Activated naive CD4-positive, alpha-beta T cell treated with anti-CD3 and anti-CD28 coated beads, Interleukin-2, amount 50 U/mL, for 16 hours (primary cell): Measurements from ENCODE around the gene SON.
"Not testable (repeated sequence)": the region's sequence is repeated elsewhere in the genome, so short reads cannot be mapped to it uniquely, and the experiment has no call there.

Experiments used
- DNase-seq: peaks from one replicate; pipeline ENCODE4 v3.0.0-alpha.2; 2020

SON gene

DNA sequence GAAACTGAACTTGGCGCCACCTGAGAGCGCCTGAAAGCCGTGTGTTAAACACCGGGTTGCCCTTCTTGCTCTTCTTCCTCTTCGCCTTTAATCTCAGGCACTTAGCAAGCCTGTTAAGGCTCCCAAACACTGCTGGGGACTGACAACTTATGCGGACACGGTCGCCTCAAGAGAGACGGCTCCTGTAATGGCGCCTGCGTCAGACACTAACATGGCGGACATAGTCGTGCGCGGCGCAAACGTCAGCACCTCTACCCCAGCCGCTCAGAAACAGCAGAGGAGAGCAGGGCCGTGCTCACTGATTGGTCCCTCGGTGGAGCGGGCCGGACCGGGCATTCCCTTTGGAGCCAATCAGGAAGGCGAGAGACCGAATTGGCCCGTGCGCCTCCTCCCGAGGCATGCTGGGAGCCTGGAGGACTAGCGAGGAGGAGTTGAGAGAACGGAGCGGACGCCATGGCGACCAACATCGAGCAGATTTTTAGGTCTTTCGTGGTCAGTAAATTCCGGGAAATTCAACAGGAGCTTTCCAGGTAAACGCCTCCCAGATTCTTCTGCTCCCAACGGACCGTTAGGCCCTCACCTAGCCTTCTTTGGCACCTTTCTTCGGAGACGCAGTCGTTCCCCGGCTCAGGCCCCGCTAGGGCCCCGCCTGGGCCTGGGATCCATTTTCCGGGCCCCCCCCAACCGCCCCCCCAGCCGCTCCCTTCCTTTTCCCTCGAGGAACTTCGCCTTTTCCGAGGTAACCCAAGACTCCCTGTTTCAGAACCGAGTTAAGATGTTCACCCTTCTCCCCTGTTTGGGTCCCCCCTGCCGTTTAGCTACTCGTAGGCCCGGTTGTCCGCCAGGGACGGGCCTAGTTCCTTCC lies at the start of gene SON:
Gene SON, plus strand, starts transcription at position 399 of the 865 bp plus-strand sequence. Its CDS starts 55 bp downstream, at position 454.
- peak; percentile 97 for DNase-seq

DNA sequence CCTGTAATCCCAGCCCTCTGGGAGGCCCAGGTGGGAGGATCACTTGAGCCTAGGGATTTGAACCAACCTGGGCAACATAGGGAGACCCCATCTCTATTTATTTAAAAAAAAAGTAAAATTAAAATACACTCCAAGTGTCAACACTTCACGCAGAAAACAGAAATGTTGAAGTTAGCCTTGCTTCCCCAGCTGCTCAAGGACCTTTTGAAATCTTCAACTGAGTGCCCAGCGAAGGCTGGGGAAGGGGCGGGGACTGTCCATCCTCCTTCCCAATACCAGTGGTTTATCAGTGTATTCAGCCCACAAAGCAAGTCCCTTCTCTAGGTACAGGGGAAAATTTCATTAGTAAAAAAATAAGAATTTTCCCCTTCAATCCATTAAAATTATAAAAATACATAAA lies 49.1 kb upstream of the SON start:
- DNase-seq: no peak

DNA sequence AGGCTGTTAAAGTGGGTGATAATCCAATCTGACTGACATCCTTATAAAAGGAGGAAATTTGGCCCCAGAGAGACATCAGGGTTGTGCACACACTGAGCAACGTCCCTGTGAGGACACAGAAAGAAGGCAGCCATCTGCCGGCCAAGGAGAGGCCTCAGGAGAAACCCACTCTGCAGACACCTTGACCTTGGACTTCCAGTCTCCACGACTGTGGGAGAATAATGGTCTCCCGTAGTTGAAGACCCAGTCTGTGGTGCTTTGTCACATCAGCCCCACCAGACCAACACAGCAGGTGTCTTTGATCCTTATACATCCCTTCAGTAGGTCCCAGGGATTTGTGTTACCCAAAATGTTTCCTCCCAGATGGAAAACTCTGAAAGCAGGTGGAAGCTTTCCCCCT lies 47.1 kb upstream of the SON start:
- no peak for DNase-seq

- DNase-seq: no peak
Measured at GRCh38 chr21:33496345-33496744, 46.5 kb upstream of the SON start.

- DNase-seq: no peak
Measured at GRCh38 chr21:33505833-33506232, 37.0 kb upstream of the SON start.

DNA sequence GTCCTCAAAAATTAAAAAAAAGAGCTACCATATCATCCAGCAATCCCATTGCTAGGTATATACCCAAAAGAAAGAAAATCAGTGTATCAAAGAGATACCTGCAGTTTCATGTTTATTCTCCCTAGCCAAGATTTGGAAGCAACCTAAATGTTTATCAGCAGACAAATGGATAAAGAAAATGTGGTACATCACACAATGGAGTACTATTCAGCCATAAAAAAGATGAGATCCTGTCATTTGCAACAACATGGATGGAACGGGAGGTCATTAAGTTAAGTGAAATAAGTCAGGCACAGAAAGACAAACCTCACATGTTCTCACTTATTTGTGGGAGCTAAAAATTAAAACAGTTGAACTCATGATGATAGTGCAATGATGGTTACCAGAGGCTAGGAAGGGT lies 35.8 kb upstream of the SON start:
- not testable (repeated sequence) for DNase-seq

DNA sequence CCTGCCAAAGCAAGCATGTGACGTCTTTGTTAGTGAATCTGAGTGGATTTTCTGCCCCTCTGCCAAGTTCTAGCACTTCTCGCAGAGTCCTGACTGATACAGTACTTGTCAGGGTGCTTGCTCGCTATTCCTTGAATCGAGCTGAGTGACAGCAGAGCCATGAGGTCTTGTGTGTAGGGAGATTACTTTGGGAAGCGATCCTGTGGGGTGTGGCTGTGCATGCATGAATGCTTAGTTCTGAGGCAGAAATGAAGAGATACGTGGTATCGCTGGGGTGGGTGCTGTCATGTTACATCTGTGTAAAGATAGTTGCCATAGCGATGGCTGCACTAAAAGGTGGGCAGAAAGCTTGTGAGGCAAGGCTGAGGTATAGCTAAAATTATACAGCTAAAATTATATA lies 32.0 kb upstream of the SON start:
- no peak for DNase-seq

DNA sequence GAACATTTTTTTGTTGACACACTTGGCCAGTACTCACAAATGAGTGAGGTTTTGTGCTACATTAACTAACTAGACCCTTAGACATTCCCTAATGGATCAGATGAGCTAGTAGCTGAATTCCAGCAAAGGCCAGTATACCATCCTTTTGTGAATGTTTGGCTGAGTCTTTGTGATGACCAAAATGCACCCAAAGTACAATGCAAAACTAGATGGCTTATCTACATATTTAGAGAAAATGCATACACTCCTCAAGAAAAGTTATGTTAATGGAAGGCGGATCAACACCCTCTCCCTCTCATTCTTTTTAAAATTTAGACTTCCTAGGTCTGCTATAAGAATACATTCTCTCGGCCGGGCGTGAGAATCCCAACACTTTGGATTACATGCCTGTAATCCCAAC lies 31.2 kb upstream of the SON start:
- no peak for DNase-seq

DNA sequence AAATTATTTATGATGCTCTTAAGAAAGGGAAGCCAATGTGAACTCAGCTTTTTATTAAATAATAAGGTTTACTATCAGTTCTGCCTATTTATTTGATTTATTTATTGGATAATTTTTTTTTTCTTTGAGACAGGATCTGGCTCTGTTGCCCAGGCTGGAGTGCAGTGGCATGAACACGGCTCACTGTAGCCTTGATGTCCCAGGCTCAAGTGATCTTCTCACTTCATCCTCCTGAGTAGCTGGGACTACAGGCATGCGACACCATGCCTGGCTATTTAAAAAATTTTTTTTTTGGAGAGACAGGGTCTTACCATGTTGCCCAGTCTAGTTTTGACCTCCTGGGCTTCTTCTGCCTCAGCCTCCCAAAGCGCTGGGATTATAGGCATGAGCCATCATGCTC lies 30.4 kb upstream of the SON start:
- DNase-seq: no peak

DNA sequence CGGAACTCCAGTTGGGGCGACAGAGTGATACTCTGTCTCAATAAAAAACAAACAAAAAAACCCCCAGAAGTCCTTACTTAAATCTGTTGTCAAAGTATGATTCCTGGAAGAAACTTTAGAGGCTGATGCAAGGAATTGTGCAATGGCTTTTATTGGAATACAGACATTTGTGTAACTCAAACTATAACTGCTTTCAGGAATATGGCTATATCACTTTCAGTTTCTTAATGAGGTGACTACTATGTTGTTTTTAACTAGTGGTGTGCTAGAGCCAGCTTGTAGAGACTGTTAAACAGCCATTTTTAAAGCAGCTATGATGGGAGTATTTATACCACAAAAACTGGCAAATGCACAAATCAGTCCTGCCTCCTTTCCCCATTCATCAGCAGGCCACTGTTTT lies 28.6 kb upstream of the SON start:
- no peak for DNase-seq

- DNase-seq: no peak
Measured at GRCh38 chr21:33518899-33519298, 23.9 kb upstream of the SON start.

- DNase-seq: no peak
Measured at GRCh38 chr21:33522297-33522952, 20.4 kb upstream of the SON start.

DNA sequence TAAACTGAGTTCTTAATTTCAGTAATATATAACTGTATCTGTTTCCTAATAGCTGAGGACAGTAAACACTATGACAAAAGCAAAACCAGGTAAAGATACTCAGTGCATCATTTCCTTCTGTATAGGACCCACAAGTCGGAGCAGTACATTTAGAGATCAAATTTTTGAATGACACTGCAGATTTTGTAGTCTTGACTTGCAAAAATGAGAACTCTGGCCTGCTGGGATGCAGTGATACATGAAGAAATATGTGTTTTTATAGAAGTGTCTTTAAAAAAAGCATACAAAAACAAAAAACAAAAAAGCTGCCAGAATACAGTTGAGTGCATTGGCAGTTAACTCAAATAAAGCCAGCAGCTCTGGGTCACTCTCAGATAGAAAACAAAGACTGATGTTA lies 19.9 kb upstream of the SON start:
- DNase-seq: no peak

DNA sequence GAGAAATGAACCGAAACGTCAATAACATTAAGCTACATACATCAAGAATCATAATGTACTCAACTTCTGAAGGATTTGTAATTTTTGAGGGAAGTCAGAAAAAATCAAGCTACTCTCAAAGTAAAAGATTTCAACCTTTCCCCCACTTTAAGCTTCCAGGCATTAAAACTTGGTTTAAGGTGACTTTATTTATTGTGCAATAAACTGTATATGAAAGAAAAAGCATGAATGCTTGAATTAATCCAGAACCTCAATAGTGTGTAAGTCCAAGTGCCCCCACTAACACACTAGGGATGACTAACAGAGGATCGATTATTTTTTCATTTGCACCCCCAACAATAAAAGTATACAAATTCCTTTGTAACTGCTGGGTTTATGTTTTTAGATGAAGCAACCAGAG lies 11.8 kb upstream of the SON start:
- no peak for DNase-seq

DNA sequence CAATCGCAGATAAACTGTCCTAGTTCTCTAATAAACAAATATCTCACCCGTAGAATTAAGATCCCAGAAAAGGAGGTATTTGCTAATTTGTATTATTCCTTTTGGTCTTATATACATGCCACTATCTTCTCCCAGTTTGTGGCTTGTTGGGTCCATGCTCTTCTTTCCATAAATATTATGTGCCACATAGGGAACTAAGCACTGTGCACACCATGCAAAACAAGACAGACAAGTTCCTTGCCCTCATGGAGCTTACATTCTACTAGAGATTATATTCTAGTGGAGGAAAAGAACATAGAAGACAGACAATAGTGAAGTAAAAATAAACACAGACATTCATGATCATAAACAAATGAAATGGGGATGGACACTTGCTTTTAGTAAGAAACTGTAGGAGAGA lies 5.6 kb upstream of the SON start:
- no peak for DNase-seq

DNA sequence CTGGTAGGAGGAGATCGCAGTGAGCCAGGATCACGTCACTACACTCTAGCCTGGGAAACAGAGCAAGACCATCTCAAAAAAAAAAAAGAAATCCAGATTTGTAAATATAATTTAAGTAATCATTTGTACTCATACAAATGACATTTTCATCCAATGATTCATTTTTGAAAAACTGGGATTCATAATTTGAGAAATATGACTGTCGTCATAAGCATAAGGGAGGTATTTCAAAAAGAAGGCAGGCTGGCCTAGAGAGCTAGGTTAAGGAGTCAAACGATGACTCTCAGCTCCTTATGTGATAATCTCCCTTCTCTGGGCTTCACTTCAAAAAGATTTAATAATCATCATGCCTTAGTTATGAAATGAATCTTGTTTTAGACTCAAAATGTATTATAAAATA lies 3.2 kb upstream of the SON start:
- DNase-seq: no peak

DNA sequence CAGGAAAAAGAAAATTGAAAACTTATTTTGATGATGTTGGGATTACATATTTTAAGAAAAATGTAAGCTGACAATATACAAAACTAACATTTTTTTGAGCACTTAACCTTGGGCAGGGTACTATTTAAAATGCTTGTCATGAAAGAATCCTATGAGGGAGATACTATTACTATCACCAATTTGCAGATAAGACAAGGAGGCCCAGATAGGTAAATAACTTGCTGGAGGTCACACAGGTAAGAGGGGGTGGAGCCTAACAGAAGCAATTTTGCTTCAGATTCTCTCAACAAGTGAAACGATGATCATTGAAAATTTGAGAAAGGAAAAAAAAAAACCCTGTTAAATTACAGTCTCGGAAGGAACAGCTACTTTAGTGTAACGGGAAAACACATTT lies 2.1 kb upstream of the SON start:
- no peak for DNase-seq

GRCh38 chr21:33541105-33541711 lies 1.6 kb upstream of the SON start:
- no peak for DNase-seq

GRCh38 chr21:33541756-33542639 lies 840 bp upstream of the SON start, which contains the start of gene GART:
TSS of gene GART (minus strand) at chr21:33542117. CDS start at chr21:33539315, 2,802 bp downstream.
- peak; percentile 86 for DNase-seq

DNA sequence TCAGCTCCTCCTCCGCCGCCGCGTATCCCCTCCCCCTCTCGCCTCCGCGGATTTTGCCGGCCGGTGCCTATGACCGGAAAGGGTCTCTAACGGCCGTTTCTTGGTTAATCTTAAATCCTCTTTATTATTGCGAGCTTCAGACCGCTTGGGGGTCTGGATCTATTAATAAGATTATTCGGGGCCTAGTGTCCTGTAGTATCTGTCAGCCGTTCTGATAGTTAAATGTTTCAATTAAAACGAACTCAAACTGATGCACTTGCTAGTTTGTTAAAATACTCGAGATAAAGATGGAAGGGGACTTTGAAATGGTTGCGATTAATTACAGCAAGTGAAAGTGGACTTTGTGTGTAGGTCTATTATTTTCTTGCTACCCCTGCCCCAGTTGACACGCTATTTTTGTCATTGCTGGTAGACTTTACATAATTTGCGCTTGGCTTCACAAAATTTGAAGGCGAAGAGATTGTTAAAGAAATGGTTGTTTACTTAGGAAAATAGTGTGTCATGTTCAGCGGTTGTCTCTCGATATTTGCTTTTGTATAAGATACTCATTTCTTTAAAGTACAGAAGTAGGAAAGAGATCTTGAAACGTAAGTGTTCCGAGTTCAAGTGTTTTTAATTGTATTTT lies 779 bp downstream of the SON start:
- no peak for DNase-seq

GRCh38 chr21:33544451-33545195 lies 1.8 kb downstream of the SON start:
- no peak for DNase-seq

GRCh38 chr21:33546086-33546485 lies 3.2 kb downstream of the SON start:
- no peak for DNase-seq
